Adrenal gland (tissue), 5 donors: Measurements from ENCODE around the gene TBL1XR1.

ENCODE experiments used
- CTCF ChIP-seq, 6 experiments: fragments of 450-650 bp in 4 of 6; fragments of 200-600 bp in 2 of 6; sonication (generic) in 1 of 6; IDR thresholded peaks; 1 replicate in 5 of 6; 2 replicates in 1 of 6; pipeline versions ENCODE4 v1.5.1 to v1.8.0; 2016 to 2021; ENCODE audit warnings: antibody characterized with exemption in 6 of 6, mild to moderate bottlenecking in 2 of 6, moderate library complexity in 1 of 6
- POLR2A ChIP-seq, 2 donors: fragments of 450-650 bp; IDR thresholded peaks; one replicate each; pipeline ENCODE4 v1.6.1; 2017; ENCODE audit warnings: antibody characterized with exemption in 2 of 2, mild to moderate bottlenecking in 2 of 2, moderate library complexity in 1 of 2
- donor health status: DM: no; HTN: no; CAD: no.

- TF ChIP-seq CTCF (IDR thresholded peaks at IDR 0.05): no peak
- no peak for TF ChIP-seq POLR2A (IDR thresholded peaks at IDR 0.05)
These were observed 13.6 kb upstream of the TBL1XR1 start for GRCh38 chr3:177210744-177211502.
